GM04503 (cell line): ENCODE results near the gene OSGEPL1.
"Not testable (repeated sequence)": the region's sequence is repeated elsewhere in the genome, so short reads cannot be mapped to it uniquely, and the experiment has no call there.

ENCODE experiments used
- DNase-seq: peaks from one replicate; pipeline ENCODE4 v3.0.0-alpha.2; 2012; ENCODE audit warnings: low read depth

The OSGEPL1 gene, protein sequence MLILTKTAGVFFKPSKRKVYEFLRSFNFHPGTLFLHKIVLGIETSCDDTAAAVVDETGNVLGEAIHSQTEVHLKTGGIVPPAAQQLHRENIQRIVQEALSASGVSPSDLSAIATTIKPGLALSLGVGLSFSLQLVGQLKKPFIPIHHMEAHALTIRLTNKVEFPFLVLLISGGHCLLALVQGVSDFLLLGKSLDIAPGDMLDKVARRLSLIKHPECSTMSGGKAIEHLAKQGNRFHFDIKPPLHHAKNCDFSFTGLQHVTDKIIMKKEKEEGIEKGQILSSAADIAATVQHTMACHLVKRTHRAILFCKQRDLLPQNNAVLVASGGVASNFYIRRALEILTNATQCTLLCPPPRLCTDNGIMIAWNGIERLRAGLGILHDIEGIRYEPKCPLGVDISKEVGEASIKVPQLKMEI

DNA sequence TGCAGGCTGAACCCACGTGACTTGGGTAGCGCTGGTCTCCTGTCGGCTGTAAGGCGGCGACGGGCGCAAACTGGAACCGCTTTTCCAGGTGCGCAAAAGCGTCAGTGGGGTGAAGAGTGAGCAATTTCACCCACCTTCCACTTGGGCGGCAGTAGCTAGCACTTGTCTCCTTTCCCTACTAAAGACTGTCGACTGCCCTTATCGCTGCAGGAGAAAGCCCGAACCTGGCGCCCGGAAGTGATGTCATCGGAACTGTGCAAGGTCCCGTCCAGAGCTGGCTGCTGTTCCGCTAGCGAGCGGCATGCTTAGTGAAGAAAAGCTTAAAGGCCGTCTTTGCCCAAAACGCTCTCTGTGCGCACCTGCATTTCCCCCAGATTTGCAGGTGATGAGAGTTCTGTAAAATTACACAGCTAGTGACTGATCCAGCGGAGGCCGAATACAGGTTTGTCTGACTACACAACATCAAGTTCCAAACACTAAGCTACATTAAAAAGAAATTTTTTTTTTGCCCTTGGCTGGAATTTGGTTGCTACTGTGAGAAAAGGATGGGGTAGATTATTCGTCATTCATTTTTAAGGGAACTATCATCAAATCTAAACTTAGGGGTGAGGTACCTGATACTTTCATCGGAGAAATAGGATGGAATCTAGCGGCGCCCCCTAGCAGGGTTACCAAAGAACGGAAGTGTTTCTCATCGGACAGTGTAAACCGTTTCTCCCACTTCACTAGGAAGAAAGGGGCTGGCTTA, at the start of gene OSGEPL1:
OSGEPL1 (minus strand) TSS at position 242 of the 748 bp plus-strand sequence. CDS start 1,152 bp downstream, outside the sequence.
- peak; percentile 69 for DNase-seq

DNA sequence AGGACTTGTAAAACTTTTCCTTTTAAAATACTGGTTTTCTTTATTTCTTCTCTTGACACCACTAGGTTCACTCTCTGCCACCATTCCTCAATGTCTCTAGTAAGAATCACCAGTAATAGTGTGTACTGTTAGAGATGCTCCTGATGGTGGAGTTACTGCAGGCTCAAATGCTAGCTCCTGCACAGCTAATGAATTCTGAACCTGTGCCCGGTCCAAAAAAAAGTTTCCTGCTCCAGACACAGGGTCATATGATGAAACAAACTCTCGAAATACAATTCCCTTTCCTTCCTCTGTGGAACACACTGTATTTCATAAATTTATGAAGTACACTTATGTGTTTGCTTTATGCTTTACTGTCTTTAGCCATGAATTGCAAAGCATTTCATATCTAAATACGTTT, 40.8 kb upstream of the OSGEPL1 start:
- DNase-seq = no peak

DNA sequence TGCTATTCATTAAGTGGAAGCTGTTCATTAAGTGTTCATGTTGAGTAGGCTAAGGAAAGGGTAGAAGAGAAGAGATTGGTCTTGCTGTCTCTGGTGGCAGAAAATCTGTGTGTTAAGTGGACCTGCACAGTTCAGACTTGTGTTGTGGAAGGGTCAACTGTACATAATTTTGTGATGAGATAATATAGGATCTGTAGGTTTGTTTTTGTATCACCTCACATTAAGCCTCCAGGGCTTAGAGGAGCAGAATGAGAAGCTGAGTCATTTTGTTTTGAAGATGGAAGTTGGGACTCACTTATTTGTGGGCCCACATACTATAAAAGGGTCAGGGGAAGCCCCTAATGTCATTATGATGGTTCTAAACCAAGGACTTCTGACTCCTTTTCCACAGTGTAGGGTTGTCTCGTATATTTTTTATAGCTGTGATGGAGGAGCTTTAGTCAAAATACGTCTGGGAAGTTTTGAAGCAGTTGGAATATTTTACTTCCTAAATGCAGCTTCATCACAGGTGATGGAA, 39.9 kb upstream of the OSGEPL1 start:
- DNase-seq = no peak

DNA sequence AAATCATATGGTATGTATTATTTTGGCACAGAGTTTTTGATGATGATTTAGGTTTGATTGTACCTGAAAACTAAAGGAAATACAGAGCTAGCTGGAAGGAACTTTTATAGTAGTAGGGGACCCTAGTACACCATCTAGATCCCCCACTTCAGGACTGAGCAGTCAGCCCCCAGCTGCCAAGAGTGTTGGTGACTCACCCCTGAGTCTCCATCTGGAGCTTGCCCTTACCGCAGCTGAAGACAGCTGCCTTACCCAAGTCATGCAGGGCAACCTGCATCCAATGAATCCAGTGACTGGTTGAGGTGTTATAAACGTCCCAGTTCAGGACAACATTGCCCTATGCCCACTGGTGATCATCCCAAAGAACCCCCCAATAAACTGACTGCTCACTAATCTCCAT, 36.9 kb upstream of the OSGEPL1 start:
- peak; percentile 30 for DNase-seq

DNA sequence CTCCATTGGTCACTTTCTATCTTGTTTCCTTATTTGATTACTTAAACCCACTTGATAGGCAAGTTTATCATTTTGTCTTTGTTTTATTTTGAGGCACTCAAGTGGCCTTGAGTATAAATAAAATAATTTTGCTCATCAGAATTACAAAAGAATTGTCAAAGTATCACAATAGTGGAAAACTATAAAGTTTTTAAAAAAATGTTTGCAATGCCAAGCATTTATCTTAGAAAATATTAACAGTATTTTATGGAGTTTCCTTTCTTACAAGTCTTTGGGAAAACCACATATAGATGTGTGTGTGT, 36.4 kb upstream of the OSGEPL1 start:
- DNase-seq = no peak

DNA sequence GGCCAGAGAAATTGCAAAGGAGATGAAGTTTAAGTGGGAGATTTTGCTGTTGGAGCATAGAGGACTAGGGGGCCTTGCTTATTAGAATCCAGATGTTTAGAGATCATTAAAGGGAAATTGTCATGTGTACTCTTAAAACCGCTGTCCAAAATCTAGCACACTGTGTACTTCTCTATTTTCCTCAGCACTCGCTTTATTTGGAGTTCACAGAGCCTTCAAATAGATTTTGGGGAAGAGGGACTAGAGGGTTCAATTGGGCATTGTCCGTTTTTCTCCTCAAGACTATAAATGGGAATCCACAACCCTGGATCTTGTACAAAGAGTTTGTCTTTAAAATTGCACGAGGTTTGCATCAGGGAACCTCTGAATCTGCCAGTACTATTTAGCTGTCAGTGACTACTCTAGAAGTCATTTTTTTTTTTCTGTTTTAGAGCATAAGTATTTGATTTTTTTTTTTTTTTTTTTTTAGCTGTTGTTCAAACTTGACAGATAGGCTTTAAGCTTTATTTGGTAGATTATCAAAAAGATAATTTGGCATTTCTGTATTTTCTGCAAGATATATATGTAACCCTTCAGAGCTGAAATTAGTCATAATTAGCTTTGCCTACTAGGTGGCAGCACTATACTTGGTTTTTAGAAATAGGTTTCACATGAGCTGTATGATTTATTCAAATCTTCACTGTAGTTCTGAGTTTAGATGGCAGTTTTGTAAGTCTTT, 35.9 kb upstream of the OSGEPL1 start:
- DNase-seq = peak; percentile 27

DNA sequence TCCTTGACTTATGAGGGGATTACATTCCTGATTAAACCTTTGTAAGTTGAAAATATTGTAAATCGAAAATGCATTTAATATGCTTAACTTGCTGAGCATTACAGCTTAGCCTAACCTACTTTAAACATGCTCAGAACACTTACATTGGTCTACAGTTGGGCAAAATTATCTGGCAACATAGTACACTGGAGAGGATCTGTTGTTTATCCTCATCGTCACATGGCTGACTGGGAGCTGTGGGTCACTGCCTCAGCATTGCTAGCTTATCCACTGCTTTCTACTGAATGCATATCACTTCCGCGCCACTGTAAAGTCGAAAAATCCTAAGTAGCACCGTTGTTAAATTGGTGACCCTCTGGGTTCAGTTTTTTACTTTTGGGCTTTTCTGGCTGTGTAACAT, 35.3 kb upstream of the OSGEPL1 start:
- DNase-seq = no peak

DNA sequence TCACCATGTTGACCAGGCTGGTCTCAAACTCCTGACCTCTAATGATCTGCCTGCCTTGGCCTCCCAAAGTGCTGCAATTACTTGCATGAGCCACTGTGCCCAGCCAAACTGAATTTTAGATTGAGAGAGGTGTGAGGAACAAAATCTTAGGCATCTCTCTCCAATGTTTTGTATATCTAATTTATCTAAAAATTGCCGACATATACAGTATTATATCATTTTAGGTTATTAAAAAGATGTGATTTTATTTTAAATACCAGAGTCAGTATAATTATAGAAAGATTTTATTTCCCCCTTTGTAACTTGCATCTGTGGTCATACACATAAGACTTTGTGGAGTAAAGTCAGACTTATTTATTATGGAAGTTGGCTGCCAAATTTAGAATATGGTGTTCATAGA, 31.7 kb upstream of the OSGEPL1 start:
- DNase-seq = no peak

DNA sequence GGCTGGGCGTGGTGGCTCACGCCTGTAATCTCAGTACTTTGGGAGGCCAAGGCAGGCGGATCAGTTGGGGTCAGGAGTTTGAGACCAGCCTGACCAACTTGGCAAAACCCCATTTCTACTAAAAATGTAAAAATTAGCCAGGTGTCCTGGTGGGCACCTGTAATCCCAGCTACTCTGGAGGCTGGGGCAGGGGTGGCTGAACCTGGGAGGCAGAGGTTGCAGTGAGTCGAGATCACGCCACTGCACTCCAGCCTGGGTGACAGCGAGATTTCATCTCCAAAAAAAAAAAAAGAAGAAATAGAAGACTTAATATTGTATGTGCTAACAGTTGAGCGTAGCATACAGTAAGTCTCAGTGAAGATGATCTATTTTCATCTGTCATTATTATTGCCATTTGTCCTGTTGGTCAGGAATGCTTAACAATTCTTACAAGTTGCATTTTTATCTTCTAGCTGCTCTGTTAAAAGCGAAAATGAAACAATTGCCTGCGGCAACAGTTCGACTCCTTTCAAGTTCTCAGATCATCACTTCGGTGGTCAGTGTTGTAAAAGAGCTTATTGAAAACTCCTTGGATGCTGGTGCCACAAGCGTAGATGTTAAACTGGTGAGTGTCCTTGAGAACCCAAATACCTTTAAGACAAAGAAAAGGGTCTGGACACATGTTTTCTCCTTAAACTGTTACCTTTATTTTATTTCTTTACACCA, 28.9 kb upstream of the OSGEPL1 start:
- no peak for DNase-seq

DNA sequence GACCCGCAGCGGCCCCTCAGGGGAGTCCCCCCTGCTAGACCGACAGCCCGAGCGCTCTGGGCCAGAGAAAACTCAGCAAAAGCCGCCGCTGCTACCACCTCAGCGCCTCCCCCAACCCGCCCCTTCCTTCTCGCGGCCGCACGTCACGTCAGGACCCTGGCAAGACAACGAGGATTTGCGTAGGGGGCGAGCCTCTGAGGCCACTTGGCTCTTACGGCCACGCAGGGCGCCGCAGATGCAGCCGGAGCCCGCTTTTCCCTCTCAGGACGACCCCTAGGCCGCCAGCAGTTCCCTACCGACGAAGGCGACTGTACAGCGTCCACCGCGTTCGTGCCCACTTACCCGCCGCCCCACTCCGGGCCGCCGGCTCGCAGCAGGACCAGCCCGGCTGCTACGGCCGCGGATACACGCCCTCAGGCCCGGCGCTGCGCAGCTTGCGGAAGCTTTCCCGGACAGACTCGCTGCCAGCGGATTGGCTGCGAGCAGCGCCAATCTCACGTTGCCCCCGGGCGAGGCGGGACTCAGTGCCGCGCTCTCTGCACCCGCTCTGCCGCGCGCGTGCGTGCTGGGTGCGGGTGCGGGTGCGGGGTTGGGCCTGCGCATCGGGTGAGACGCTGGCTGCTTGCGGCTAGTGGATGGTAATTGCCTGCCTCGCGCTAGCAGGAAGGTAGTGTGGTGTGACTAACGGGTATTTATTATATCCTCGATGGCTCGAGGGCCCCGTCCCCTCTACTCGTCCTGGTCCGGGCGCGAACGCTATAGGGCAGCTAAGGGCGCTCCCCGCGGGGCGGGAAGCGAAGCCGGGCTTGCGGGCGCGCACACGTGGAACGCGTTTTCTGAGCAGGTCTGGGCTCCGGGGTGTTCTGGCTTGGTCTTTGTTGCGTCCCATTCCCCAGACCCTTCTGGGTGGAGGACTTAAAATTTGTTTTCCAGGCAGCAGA, 21.6 kb upstream of the OSGEPL1 start, which contains the start of the genes ORMDL1 and PMS1:
ORMDL1 (minus strand) TSS at position 413 of the 941 bp plus-strand sequence. CDS start 1,744 bp downstream, outside the sequence.
PMS1 (plus strand) TSS at position 524 of the 941 bp plus-strand sequence. CDS start 7,360 bp downstream, outside the sequence.
- peak; percentile 69 for DNase-seq

DNA sequence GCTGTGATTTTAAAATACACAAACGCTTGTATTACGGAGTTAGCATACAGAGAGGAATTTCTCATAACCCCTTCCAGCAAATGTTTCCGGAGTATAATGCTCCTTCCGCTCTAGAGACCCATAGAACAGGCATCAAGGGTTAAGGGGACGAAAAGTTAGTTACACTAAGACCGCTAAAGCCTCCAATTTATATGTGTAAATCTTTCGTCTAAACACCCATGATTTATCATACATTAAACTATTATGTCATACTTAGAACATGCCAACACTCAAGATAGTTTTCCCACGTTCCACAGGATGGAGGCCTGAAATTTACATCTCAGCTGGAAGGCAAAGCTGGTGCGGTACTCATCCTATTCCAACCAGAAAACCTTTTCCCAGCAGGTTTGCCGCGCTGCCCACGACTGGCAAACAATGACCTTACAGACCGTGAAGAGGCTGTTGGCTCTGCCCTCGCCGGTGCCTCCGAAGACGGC, 20.9 kb upstream of the OSGEPL1 start:
- DNase-seq = no peak

DNA sequence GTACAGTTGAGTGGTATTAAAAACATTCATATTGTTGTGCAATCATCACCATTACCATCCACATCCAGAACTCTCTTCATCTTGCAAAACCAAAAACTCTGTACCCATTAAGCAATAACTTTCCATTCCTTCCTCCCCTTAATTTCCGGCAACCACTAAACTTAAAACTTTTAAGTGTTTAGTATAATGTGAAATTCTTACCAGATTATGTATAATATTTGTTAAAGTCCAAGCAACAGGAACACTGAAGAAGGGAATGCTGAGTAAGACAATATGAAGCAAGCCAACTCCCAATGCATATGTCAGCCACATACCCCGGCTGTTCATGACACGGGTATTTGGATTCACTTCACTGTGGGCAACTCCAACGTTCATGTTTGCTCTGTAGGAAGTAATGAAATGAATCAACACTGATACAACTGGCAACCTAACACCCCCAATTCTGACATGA, 19.7 kb upstream of the OSGEPL1 start:
- DNase-seq = no peak

DNA sequence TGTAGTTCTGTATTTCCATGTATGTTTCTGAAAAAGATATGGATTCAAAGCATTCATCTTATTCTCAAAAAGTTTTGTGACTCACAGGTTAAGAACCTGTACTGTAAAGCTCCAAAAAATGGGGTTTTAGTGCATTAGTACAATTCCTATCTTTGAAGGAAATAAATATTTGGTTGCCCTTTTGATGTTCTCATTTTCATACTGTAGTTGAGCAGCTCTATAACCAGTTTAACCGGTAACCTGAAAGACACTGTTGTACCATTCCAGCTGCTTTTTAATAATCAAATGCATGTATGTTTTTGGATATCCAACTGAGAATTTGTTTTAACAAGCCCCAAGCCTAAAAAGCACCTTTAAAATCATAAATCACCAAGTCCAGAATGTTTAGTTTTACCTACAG, 9.6 kb upstream of the OSGEPL1 start:
- no peak for DNase-seq

DNA sequence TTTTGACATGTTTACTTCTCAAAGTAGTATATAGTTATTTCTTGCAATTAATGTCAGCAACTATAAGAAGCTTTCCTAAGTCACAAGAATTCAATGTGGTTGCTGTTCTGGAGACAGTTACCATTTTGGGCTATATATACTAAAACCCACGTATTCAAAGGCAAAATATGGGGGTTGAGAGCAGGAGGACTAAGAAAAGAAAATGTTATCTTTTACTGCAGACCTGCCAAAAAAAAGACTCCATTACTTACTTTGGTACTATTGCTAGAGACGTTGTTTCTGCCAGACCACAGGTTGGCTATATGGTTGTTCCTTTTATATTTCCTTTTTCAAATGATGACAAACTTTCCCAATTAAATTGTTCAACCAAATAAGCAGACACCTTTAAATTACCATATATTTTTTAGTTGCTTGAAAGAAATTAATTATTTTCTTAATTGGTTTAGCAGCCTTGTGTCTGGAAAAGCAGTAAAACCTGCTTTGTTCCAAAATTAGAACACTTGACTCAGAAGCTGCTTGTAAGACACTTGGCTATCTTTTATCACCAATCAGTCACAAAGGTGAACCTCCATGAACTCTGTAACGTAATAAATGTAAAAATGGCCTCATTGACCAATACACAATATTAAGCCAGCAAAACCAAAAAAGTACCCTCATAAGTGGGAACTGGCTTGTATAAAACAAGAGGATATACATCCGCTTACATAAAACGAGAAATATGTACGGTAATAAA, 8.2 kb upstream of the OSGEPL1 start:
- DNase-seq = no peak

DNA sequence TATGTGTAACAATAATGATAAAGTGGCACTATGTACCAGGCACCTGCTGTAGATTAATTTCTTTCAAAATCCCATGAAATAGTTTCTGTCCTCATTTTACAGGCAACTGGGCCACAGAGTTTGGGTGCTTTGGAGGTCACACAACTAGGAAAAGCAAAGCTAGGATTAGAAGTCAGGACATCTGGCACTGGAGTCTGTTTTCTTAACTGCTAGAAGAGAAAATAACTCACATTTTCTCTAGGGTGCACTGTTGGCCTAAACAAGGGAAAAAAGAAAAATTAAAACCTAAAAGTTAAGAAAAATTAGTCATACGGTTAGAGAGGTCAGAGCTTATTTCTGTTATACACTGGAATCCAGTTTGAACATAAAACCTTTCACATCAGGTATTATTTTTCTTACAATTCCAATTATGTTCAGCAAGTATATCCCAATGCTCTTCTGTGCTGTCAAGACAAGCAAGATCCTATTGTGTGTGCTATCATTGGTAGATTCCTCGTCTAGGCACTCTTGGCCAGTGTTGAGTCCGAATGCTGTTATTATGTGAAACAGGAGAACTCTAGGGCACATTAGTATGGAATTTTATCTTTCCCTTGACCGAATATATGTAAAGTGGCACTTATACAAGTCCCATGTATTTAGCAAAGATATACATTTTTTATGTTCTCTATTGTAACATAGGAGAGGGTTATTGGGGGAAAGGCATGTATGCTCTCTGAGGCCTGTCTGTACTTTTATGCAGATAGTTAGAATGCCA, 1.5 kb upstream of the OSGEPL1 start:
- DNase-seq = no peak

DNA sequence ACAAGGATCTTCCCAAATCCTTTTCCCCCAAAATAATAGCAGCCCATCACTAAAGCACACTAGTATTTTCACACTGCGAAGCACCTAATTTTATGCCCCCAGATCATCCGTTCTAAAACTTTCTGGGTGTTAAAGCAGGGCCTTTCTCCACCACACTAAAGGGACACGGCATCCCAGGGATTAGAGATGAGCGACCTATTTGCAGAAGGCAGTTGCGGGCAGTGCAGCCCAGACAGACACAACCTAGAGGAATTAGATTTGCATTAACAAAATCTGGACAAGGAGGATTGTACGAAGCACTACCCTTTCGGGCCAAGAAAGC, 402 bp downstream of the OSGEPL1 start:
- DNase-seq = no peak

DNA sequence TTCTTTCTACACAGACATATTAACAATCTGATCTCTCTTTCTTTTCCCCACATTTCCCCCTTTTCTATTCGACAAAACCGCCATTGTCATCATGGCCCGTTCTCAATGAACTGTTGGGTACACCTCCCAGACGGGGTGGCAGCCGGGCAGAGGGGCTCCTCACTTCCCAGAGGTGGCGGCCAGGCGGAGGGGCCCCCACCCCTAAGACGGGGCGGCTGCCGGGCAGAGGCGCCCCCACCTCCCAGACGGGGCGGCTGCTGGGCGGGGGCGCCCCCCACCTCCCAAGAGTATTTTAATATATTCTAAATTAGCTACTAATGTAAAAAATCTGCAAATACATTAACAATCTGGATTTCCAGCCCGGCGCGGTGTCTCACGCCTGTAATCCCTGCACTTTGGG, 2.4 kb downstream of the OSGEPL1 start:
- DNase-seq = not testable (repeated sequence)

DNA sequence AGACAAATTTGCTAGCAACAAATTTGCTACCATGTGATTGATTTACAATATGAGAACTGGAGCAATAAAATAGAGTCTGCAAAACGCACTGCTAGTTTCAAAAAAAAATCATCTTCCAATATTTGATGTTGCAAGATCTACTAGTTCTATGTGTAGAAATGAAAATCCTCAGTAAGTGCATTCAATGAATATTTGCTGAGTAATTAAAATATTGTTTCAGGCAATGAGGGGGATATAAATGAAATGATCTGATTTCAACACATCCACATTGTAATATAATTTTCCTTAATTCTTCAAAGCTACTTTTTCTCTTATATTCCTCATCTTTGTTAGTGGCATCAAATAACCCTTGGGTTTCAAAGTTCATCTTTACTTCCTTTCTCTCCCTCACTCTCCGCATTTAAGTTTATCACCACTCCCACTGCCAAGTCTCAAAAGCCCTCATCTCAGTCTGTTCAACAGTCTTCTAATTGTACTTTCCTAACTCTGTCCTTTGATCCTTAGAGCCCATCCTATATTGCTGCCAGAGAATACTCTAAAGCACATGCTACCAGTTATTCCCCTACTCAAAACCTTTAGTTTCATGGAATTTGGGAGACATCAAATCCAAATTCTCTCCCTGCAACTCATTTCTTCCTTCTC, 6.2 kb downstream of the OSGEPL1 start:
- DNase-seq = no peak
